Pancreas (tissue), 10 donors: ENCODE measurements around the gene CCDC6. TPM values are rescaled to one million over a fixed set of nuclear protein-coding genes. Genes with fewer than 3 reads are reported as not detected.

Experiments used
- ATAC-seq, 4 donors: fragments of 200-7000 bp; cut with Tn5 transposase; one replicate each; pipeline versions ENCODE4 v1.8.0 to v1.9.1; 2020; ENCODE audit warnings: mild to moderate bottlenecking in 4 of 4, moderate library complexity in 4 of 4
- DNase-seq, 6 donors: peaks; one replicate each; pipeline ENCODE4 v3.0.0-alpha.2; 2020
- FAIRE-seq: peaks from 2 replicates; lab custom pipeline; 2012; peaks lifted over from hg19 to GRCh38; lab: Jason Lieb, UNC
- H3K27ac ChIP-seq, 4 donors: fragments of 200-600 bp; sonication (generic); 1 replicate in 3 of 4; 2 replicates in 1 of 4; pipeline versions ENCODE4 v1.5.0 to v1.8.0; 2020
- H3K27me3 ChIP-seq, 4 donors: fragments of 200-600 bp; one replicate each; pipeline ENCODE4 v1.8.0; 2021
- H3K36me3 ChIP-seq, 3 donors: fragments of 200-600 bp; sonication (generic) in 1 of 3; one replicate each; pipeline versions ENCODE4 v1.5.0 to v1.8.0; 2020 to 2021
- H3K4me1 ChIP-seq, 3 donors: fragments of 200-600 bp; one replicate each; pipeline ENCODE4 v1.8.0; 2021
- H3K4me3 ChIP-seq, 4 donors: fragments of 200-600 bp; sonication (generic) in 2 of 4; one replicate each; pipeline versions ENCODE4 v1.5.0 to v1.8.0; 2020 to 2021
- H3K9me3 ChIP-seq, 4 donors: fragments of 200-600 bp; one replicate each; pipeline ENCODE4 v1.8.0; 2021
- WGBS, 2 donors: extraction: QIAGEN DNeasy Blood & Tissue Kit; methylation state at CpG; one replicate each; pipeline ENCODE4 v1.1.7; 2013; 5-methylcytosine and 5-hydroxymethylcytosine counted together
- intact Hi-C, 3 donors: fragments of 100-400 bp; cut with DNase I; formaldehyde crosslinking; loops; one replicate each; pipeline versions ENCODE4 v1.11.1 to v1.14.2; 2022
- polyA plus RNA-seq, 2 donors: library from polyadenylated mRNA; stranded (reverse); fragments of 200-250 nt; gene quantifications; one replicate each; pipeline ENCODE4 v1.2.3, GENCODE V29; 2013
- total RNA-seq, 6 donors: library from RNA; stranded (reverse); fragmentation: NEBNext Ultra II Directional in 4 of 6; extraction: Animal tissue kit (Norgen Biotek cat#: 25700) in 4 of 6; gene quantifications; one replicate each; pipeline versions ENCODE4 v1.2.1 to v1.2.4, GENCODE V29; 2021 to 2023
- TF ChIP-seq, protein P1 (sequence below), 4 donors: fragments of 200-600 bp; sonication (generic) in 3 of 4; IDR thresholded peaks; one replicate each; pipeline versions ENCODE4 v1.5.0 to v1.8.0; 2021; ENCODE audit warnings: antibody characterized with exemption in 4 of 4
- donor health status: healthy with polysubstance abuse.
- donor health status: DM: no; HTN: no; CAD: no; lungs with moderate emphysema.
- donor health status: DM: no; HTN: no; CAD: no.
- donor health status: control.
- donor health status: control.
- donor health status: Bipolar disorder and iron deficiency.
- donor health status: DM: yes; HTN: yes; CAD: no.
- donor health status: DM: no; HTN: no; CAD: no.
- donor health status: DM: no; HTN: no; CAD: no.
- donor health status: DM: yes; HTN: yes; CAD: no.

Gene CCDC6
- total and polyA plus RNA-seq, 8 donors: 8.3 to 53.1 (median 29.0) TPM

DNA sequence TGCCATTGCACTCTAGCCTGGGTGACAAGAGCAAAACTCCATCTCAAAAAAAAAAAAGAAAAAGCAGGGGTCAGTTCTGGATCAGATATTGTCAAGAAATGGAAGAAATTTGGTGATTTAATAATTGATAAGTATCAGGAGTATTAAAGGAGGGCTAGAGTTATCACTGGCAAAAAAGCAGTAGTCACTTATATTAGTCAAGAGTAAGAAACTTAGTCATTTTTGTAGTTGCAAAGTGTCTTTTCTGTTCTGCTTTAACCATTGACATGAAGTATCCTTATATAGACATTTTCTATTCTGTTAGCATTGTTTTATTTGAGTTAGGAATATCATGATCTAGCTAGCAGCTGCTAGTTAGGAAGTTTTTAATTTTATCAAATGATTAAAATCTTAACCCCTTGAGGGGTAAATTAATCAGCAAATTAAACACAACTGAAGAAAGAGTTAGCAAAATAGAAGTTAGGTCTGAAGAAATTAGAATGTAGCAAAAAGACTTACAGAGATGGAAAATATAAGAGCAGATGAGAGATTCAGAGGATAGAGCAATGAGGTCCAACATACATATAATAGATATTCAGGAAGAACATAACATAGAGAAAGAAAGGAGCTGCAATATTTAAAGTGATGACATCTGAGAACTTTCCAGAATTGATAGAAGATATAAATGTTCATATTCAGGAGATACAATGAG lies 7.3 kb upstream of the CCDC6 start:
- intact Hi-C loops: no loop called here
- FAIRE-seq: no peak

DNA sequence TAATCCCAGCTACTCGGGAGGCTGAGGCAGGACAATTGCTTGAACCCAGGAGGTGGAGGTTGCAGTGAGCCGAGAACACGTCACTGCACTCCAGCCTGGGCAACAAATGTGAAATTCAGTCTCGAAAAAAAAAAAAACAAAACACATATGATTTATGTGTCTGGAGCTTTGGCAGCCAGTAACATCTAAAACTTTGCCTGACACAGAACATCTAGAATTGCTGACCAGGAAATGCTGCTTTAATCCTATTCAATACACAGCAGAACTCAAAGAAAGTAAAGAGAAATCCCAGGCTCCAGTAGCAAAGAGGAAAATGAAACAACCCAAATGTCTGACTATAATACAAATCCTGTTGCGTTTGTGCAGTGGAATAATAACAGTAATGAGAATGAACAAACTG lies 4.5 kb upstream of the CCDC6 start:
- no peak overlapping the region for H3K4me3 ChIP-seq
- DNase-seq: no peak
- no peaks in the 10 kb centered on the region for H3K36me3 ChIP-seq
- 59% methylated on average over 5 of the region's 5 CpGs for WGBS, 2 donors
- TF ChIP-seq, protein P1, sequence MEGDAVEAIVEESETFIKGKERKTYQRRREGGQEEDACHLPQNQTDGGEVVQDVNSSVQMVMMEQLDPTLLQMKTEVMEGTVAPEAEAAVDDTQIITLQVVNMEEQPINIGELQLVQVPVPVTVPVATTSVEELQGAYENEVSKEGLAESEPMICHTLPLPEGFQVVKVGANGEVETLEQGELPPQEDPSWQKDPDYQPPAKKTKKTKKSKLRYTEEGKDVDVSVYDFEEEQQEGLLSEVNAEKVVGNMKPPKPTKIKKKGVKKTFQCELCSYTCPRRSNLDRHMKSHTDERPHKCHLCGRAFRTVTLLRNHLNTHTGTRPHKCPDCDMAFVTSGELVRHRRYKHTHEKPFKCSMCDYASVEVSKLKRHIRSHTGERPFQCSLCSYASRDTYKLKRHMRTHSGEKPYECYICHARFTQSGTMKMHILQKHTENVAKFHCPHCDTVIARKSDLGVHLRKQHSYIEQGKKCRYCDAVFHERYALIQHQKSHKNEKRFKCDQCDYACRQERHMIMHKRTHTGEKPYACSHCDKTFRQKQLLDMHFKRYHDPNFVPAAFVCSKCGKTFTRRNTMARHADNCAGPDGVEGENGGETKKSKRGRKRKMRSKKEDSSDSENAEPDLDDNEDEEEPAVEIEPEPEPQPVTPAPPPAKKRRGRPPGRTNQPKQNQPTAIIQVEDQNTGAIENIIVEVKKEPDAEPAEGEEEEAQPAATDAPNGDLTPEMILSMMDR (IDR thresholded peaks at IDR 0.05): no peak
- H3K4me1 ChIP-seq: peaks cover 5 to 15% (median 15%) of the 10 kb centered on the region in 3 donors
- no peak overlapping the region for H3K27ac ChIP-seq
- intact Hi-C loops: no loop called here
- H3K9me3 ChIP-seq: no peaks in the 10 kb centered on the region
- ATAC-seq: no peak
- no peak for FAIRE-seq
- no peaks in the 10 kb centered on the region for H3K27me3 ChIP-seq

More for the DNA sequence above, 7.3 kb upstream of the CCDC6 start:
- ATAC-seq (no peak), DNase-seq (no peak)
- no peak overlapping the region for H3K27ac ChIP-seq
- H3K36me3 ChIP-seq: no peaks in the 10 kb centered on the region
- TF ChIP-seq, protein P1 (IDR thresholded peaks at IDR 0.05): no peak
- no peaks in the 10 kb centered on the region for H3K27me3 ChIP-seq
- peaks cover 4 to 5% (median 5%) of the 10 kb centered on the region in 3 donors for H3K4me1 ChIP-seq
- no peaks in the 10 kb centered on the region for H3K9me3 ChIP-seq
- H3K4me3 ChIP-seq: no peak overlapping the region

DNA sequence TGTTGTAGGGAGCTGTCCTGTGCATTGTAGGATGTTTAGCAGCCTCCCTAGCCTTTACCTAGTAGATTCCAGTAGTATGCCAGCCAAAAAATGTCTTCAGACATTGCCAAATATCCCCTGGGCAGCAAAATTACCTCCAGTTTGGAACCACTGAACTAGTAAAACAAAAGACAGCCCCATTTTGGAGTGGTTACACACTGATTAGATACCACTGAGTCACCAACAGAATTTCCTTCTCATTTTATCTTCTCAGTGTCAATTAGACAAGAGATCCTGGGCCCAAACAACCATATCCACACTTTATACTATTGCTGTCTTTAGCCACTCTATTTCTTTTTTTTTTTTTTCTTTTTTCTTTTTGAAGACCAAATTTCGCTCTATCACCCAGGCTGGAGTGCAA lies 3.5 kb upstream of the CCDC6 start:
- peak overlapping the region in 2 of 4 donors; percentile 97 to 99 for H3K27ac ChIP-seq
- no peak overlapping the region for H3K4me3 ChIP-seq
- H3K27me3 ChIP-seq: no peaks in the 10 kb centered on the region
- H3K9me3 ChIP-seq: no peaks in the 10 kb centered on the region
- no peak for DNase-seq
- TF ChIP-seq, protein P1 (IDR thresholded peaks at IDR 0.05): no peak
- ATAC-seq: no peak
- intact Hi-C loops: no loop called here
- FAIRE-seq: no peak
- WGBS, 2 donors: 98 to 100% methylated on average over 1 of the region's 1 CpG
- H3K4me1 ChIP-seq: peaks cover 5 to 16% (median 15%) of the 10 kb centered on the region in 3 donors
- no peaks in the 10 kb centered on the region for H3K36me3 ChIP-seq

DNA sequence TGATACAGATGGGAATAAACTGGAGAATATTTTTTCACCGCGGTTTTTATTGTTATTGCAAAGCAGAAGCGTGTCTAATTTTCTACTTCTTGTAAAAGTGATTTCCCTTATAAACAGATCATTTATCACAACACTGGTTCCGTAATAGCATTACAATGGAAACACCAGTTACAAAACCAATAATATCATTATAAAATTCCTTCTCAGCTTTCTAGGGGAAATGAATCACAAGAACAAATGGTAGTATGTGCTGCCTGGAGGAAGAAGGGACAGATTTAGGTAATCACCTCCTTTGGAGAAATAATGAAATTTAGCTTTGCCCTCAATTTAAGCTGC lies 2.4 kb upstream of the CCDC6 start:
- peaks cover 8 to 26% (median 25%) of the 10 kb centered on the region in 3 donors for H3K4me1 ChIP-seq
- TF ChIP-seq, protein P1 (IDR thresholded peaks at IDR 0.05): no peak
- DNase-seq: no peak
- H3K9me3 ChIP-seq: no peaks in the 10 kb centered on the region
- intact Hi-C loops: no loop called here
- no peak for FAIRE-seq
- no peaks in the 10 kb centered on the region for H3K36me3 ChIP-seq
- 39 to 44% methylated on average over 4 of the region's 4 CpGs for WGBS, 2 donors
- no peak for ATAC-seq
- H3K27me3 ChIP-seq: no peaks in the 10 kb centered on the region
- H3K4me3 ChIP-seq: peak overlapping the region in 3 of 4 donors; percentile 97 to 99 (median 97)
- peak overlapping the region in 3 of 4 donors; percentile 92 to 99 (median 97) for H3K27ac ChIP-seq
